KOPT-K1 (cell line): ENCODE results near the gene UTP15.
A peak's percentile ranks its signal among the peaks of the same experiment; 100 is the strongest.

Experiments used
- H3K27ac ChIP-seq: fragments of 200-600 bp; sonication (generic); 2 replicates; pipeline ENCODE4 v1.5.1; 2016; ENCODE audit warnings: antibody characterized with exemption, mild to moderate bottlenecking, low read depth, low read length; ENCODE audit not compliant: poor library complexity, severe bottlenecking
- H3K36me3 ChIP-seq: fragments of 200-600 bp; sonication (generic); 2 replicates; pipeline ENCODE4 v1.5.1; 2017; ENCODE audit warnings: antibody characterized with exemption, mild to moderate bottlenecking, low read length, moderate library complexity; ENCODE audit not compliant: insufficient read depth
- H3K9me3 ChIP-seq: fragments of 200-600 bp; sonication (generic); 2 replicates; pipeline ENCODE4 v1.5.1; 2017; ENCODE audit warnings: antibody characterized with exemption, low read length, mild to moderate bottlenecking; ENCODE audit not compliant: insufficient read depth, poor library complexity, severe bottlenecking

Gene UTP15

DNA sequence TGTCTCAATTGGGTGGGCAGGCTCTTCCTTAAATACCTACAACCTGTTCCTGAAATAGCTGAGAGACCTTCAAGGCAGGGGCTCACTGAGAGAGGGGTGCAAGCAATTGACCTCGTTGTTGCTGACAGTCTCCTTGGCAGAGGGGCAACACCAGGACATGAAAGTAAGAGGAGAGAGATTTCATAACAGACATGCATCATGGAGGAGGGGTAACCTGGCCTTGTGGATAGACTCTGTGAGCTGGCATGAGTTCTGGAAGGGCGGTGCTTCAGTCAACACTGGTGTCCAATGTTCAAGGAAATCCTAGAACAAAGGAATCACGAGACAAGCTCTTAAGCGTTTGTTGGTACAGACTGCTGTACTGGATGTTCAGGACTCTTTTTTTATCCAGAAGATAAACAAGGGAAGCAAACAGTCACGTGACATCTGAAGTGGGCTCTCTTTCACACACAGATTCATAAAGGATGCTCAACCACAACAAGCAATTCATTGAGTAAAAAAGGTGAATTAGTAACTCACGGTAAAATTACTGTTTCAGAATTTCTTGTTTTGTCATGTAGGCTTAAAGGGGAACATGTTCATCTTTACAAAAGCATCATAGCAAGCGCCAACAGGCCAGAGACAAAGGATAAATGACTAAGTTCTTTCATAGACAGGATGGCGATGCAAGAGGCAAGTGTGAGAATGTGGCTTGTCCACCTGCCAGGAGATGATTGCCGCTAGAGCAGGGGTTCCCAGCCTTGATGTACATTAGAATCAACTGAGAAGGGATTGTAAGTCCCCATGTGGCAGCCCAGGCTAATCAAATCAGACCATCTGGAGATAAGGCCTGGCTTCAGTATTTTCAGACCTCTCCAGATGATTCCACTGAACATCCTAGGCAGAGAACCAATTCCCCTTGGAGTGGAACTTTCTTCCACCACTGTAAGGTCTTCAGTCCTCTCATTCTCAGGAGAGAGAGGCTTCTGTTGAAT lies 20.8 kb upstream of the UTP15 start:
- Histone ChIP-seq H3K36me3 (no peaks in the 10 kb centered on the region), H3K27ac (no peak overlapping the region), H3K9me3 (no peaks in the 10 kb centered on the region)

DNA sequence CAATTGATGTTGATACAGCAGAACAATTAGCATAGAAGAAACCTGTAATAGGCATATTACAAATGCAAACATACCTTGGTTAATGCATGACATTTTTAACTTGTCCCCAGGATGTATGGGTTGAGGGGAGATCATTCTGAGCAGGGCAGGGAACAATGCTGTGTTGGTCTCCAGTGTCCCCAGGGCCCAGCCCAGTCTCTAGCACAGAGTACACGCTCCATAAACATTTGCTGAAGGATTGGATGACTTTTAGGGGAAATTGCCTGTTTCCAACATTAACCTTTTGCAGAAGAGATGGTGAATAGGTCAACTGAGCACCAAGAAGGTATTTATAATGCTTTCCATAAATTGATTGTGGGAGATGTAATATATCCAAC lies 20.2 kb upstream of the UTP15 start:
- Histone ChIP-seq H3K27ac (no peak overlapping the region), H3K36me3 (no peaks in the 10 kb centered on the region), H3K9me3 (no peaks in the 10 kb centered on the region)

DNA sequence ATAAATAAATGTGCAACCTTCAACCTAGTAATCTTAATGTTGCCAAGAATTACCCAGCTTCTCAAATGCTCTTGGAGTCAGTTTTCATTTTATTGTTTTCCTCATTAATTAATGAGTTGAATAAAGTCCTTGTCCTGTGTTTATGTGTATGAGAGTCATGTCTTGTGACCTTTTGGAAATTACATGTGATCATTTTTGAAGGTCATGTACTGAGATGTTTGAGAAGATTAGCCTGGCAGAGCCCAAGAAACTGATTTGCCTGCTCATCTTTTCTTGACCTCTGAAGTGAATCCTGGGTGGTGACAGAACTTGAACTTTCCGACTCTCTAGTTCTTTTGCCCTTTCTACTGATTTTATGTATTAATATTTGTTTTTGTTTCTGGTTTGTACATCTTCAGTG lies 15.5 kb upstream of the UTP15 start:
- Histone ChIP-seq H3K36me3 (peaks cover 20% of the 10 kb centered on the region), H3K27ac (no peak overlapping the region)

DNA sequence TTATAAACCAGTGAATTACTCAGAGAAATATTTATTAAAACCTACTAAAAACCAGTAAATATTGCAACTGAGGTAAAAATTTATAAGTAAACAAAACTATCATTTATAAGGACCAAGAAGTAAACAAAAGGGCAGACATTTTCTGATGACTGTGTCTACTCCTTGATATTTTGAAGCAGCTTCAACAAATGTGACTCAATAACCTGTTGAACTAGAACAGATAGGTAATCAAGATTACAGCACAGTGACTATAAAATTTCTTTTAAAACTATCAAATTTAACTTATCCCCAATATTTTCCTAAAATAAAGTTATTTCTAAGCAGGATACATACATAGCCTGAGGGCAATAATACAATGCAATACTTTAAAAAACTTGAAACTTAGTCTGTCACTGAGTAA lies 12.9 kb upstream of the UTP15 start:
- Histone ChIP-seq H3K27ac (no peak overlapping the region), H3K36me3 (peaks cover 36% of the 10 kb centered on the region), H3K9me3 (no peaks in the 10 kb centered on the region)

More for the DNA sequence above, 15.5 kb upstream of the UTP15 start:
- no peaks in the 10 kb centered on the region for H3K9me3 ChIP-seq

DNA sequence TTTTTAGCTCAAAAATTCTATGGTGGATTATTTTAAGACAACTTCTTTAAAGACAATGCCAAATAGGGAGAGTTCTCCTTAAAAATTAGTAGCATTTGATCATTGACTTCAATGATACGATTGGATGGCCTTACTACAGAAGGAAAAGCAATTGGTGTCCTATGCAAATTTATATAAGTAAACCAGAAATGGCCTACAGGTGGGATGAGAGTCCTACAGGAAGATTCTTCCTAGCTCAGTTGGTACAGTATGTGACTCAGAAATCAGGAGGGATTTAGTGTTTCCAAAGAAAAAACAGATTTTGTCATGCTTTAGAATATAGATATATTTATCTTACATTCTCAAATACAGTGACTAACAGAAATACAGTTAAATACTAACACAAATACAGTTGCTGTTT lies 6.6 kb upstream of the UTP15 start:
- H3K9me3 ChIP-seq: no peaks in the 10 kb centered on the region
- peaks cover 57% of the 10 kb centered on the region for H3K36me3 ChIP-seq
- H3K27ac ChIP-seq: no peak overlapping the region

DNA sequence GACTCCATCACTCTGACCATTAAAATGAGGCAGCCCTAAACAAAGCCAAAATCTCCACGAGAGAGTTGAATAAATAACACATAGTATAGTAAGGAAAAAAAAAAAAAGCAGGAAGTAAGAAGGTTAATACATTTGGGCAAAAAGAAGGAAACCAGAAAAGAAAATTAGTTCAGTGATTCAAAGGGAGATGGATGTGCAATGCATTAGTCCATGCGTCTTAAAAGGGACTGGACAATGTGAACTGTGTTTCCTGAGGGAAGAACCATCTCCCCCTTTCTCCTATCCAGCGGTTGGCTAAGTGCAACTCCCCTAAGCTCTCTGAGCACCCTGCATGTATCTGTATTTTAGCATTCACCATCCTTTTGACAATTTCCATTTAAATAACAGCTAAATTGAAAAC lies 1.5 kb upstream of the UTP15 start:
- Histone ChIP-seq H3K36me3 (peaks cover 28% of the 10 kb centered on the region), H3K9me3 (no peaks in the 10 kb centered on the region), H3K27ac (peak overlapping the region; percentile 76)

DNA sequence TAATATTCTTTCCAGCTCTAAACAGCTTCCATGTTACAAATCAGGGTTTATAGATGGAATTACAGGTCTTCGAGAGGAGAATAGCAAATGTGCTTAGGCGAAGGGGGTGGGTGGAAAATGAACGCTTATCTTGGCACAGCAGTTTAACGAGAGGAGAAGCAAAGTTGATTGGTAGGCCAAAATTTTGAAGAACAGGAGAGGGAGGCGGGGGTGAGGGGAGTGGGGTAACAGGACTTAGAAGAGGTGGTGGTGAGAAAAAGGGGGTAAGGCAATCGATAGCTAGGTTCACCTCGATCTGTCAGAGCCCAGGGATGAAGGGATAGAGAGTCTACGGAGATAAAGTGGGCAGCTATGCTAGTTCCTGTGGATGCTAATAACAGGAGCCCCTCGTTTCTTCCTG lies 868 bp upstream of the UTP15 start:
- Histone ChIP-seq H3K36me3 (peaks cover 33% of the 10 kb centered on the region), H3K27ac (peak overlapping the region; percentile 76), H3K9me3 (no peaks in the 10 kb centered on the region)

DNA sequence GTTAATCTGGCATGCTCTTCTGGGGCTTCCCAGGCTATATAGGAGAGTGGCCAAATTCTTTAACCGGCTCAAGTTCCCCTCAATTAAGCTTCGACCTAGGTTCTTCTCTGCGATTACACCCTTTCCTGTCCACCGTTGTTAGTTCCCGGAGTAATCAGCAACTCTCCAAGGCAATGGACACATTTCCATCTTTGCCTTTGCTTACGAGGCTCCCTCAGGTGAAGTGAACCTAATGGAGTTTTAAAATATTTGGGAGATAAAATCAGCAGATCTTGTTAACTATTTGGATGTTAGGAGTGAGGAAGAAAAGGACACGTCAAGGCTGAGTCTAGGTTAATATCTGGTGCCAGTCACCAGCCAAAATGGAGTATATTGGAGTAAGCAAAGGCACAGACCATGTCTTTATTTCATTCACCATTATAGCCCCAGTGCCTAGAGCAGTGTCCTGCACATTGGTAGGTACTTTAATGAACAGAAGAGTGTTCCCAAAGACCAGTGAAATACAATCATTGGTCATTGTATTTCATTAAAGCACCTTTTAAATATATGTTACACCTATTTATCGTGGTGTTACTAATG lies 515 bp downstream of the UTP15 start:
- H3K36me3 ChIP-seq: peaks cover 36% of the 10 kb centered on the region
- H3K27ac ChIP-seq: peak overlapping the region; percentile 76

DNA sequence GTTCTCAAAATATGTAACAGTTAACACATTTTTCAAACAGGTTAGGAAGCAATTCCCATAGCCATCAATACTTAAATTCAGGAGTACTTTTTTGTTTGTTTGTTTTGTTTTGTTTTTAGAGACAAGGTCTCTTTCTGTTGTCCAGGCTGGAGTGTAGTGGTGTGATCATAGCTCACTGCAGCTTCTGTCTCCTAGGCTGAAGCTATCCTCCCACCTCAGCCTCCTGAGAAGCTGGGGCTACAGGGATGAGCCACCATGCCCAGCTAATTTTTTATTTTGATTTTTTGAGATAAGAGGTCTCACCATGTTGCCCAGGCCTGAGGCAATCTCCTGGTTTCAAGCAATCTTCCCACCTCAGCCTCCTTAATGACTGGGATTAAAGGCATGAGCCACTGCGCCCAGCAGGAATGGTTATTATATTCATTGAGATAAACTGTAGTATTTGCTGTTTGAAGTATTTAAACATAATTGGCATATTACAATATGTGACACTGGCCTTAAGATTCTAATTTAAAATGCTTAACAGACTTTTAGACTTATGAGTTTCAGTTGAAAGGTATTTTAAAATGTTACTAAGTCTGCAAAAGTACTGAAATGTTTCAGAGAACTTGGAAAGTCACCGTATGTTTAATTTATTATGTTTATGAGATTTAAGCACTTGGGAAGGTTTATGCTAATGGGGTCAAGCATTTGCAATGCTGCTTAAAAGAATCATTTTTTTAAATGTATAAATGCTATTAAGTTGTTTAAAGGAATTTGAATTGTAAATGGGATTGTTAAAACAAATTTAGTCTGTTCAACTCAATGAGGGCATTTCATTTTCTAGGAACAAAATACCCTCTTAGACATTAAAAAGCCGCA lies 17.0 kb downstream of the UTP15 start:
- no peak overlapping the region for H3K27ac ChIP-seq
- H3K9me3 ChIP-seq: no peaks in the 10 kb centered on the region
- peaks cover 73% of the 10 kb centered on the region for H3K36me3 ChIP-seq

More for the DNA sequence above, 515 bp downstream of the UTP15 start:
- no peaks in the 10 kb centered on the region for H3K9me3 ChIP-seq

DNA sequence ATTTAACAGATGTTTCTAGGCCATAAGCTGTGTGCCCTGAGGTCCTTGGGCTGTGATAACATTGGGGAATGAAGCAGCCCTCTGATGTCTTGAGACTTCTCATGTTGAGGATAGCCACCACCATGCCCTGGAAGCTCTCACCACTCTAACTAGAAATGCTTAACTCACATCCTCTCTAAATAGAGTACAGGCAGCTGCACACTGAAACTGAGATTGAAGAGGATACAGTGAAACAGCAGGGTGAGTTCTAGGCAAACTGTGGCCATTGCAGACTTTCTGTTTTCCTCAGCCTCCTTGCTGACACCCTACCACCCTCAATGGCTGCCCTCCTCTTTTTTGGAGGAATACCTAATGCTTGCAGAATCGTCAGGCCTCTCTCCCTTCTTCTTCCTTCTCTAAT lies 22.4 kb downstream of the UTP15 start:
- Histone ChIP-seq H3K36me3 (peaks cover 21% of the 10 kb centered on the region; the same call in 1 of the 2 replicates), H3K27ac (no peak overlapping the region), H3K9me3 (no peaks in the 10 kb centered on the region)

DNA sequence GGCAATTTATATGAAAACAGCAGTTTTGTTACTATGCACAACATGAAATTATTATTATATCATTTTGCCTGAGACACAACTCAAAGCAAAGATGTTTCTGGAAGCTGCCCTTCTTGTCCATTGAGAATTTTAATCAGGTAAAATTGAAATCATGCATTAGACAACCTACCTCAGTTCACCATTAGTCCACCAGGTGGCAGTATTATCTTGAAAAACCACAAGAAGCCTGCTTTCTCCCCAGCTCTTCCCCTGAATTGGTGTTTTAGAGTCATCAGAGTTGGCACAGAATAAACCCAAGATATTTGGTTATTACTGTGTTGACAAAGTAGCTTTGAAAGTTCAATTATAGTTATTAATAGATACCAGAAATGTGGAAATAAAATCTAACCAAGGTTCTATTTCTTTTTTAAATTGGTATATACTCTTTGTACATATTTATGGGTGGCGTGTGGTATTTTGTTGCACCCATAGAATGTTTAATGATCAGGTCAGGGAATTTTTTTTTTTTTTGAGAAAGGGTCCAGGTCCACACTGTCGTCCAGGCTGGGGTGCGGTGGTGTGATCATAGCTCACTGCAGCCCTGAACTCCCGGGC lies 25.7 kb downstream of the UTP15 start:
- Histone ChIP-seq H3K36me3 (no peaks in the 10 kb centered on the region), H3K27ac (no peak overlapping the region), H3K9me3 (no peaks in the 10 kb centered on the region)

DNA sequence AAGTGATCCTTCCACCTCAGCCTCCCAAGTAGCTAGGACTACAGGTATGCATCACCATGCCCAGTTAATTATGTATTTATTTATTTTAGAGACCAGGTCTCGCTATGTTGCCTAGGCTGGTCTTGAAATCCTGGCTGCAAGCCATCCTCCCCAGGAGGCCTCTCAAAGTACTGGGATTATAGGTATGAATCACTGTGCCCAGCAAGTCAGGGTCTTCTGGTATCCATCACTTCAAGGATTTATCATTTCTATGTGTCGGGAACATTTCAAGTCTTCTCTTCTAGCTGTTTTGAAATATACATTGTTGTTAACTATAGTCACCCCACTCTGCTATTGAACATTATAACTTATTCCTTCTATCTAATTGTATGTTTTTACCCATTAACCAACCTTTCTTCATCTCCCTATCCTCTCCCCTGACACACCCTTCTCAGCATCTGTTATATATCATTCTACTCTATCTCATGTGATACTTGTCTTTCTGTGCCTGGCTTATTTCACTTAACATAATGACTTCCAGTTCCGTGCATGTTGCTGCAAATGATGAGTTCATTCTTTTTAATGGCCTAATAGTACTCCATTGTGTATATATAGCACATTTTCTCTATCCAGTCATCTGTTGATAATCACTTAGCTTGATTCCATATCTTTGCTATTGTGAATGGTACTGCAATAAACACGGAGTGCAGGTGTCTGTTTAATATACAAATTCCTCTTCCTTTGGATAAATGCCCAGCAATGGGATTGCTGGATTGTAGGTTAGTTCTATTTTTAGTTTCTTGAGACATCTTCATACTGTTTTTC lies 26.4 kb downstream of the UTP15 start:
- H3K36me3 ChIP-seq: no peaks in the 10 kb centered on the region
- H3K27ac ChIP-seq: no peak overlapping the region
- no peaks in the 10 kb centered on the region for H3K9me3 ChIP-seq

DNA sequence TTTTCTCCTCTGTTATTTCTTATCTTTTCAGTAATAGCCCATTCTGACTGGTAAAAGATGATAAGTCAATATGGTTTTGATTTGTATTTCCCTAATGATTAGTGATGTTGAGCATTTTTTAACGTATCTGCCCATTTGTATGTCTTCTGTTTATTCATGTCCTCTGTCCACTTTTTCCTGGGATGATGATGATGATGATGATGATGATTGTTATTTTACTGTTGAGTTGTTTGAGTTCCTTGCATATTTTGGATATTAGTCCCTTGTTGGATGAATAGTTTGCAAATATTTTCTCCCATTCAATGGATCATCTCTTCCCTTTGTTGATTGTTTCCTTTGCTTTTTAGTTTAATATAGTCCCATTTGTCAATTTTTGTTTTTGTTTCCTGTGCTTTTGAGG lies 27.0 kb downstream of the UTP15 start:
- H3K9me3 ChIP-seq: no peaks in the 10 kb centered on the region
- no peaks in the 10 kb centered on the region for H3K36me3 ChIP-seq
- H3K27ac ChIP-seq: no peak overlapping the region

DNA sequence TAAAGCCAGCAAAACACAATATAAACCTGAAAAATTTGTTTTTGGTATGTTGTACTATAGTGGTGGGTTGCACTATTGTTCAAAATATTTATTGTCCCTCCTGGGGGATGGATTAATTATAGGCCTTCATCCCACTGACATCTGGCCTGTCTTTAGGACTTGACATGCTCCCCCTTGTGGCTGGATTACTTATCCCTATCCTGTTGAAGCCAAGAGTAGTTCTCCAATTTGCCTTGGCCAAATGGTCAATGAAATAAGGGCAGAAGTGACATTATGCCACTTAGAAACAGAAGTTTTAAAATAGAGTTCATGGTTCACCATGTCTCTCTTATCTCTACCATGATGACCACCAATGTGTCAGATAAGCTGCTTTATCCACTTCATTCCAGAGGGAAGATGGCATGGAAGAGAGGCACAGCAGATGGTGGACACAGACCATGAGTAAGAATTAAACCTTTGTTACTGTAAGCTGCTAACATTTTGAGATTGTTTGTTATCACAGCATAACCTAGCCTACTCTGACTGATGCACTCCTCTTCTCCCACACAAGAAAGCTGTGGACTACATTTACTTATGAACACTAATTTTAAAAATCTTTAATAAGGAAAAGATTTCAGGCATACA lies 31.3 kb downstream of the UTP15 start:
- Histone ChIP-seq H3K27ac (no peak overlapping the region), H3K36me3 (no peaks in the 10 kb centered on the region), H3K9me3 (peaks cover 7% of the 10 kb centered on the region)
